MM.1S (cell line): ENCODE data around the gene F8.

Source experiments
- DNase-seq: peaks from one replicate; pipeline ENCODE4 v3.0.0-alpha.2; 2015
- H2AFZ ChIP-seq: fragments of 300-600 bp; sonication (generic); 2 replicates; pipeline ENCODE4 v1.6.0; 2016; ENCODE audit warnings: antibody characterized with exemption, low read length
- H3F3A ChIP-seq: fragments of 300-600 bp; sonication (generic); 2 replicates; pipeline ENCODE4 v1.6.1; 2016; ENCODE audit warnings: mild to moderate bottlenecking, antibody characterized with exemption, low read length, moderate library complexity, mixed read lengths; ENCODE audit not compliant: insufficient read depth
- H3K27ac ChIP-seq: fragments of 300-600 bp; sonication (generic); 2 replicates; pipeline ENCODE4 v1.5.1; 2016; ENCODE audit warnings: mild to moderate bottlenecking, low read length
- H3K27me3 ChIP-seq: fragments of 300-600 bp; sonication (generic); replicated peaks from 2 replicates; pipeline ENCODE4 v1.6.0; 2016; ENCODE audit warnings: low read length; ENCODE audit not compliant: insufficient read depth
- H3K36me3 ChIP-seq: fragments of 300-600 bp; sonication (generic); replicated peaks from 2 replicates; pipeline ENCODE4 v1.6.1; 2016; ENCODE audit warnings: mild to moderate bottlenecking, low read length, mixed read lengths; ENCODE audit not compliant: insufficient read depth
- H3K4me1 ChIP-seq: fragments of 300-600 bp; sonication (generic); 2 replicates; pipeline ENCODE4 v1.6.1; 2016; ENCODE audit warnings: low read length, mixed read lengths
- H3K4me2 ChIP-seq: fragments of 300-600 bp; sonication (generic); 2 replicates; pipeline ENCODE4 v1.6.0; 2016; ENCODE audit warnings: low read depth, low read length
- H3K4me3 ChIP-seq: fragments of 300-600 bp; sonication (generic); 2 replicates; pipeline ENCODE4 v1.5.1; 2016; ENCODE audit warnings: low read length, mixed read lengths
- H3K79me2 ChIP-seq: fragments of 300-600 bp; sonication (generic); 2 replicates; pipeline ENCODE4 v1.6.1; 2016; ENCODE audit warnings: mixed run types, low read length, mixed read lengths
- H3K9ac ChIP-seq: fragments of 300-600 bp; sonication (generic); 2 replicates; pipeline ENCODE4 v1.6.1; 2016; ENCODE audit warnings: low read length, mixed read lengths
- H3K9me2 ChIP-seq: fragments of 300-600 bp; sonication (generic); replicated peaks from 2 replicates; pipeline ENCODE4 v1.6.1; 2016; ENCODE audit warnings: mild to moderate bottlenecking, low read length, mixed read lengths; ENCODE audit not compliant: insufficient read depth
- H3K9me3 ChIP-seq: fragments of 300-600 bp; sonication (generic); replicated peaks from 2 replicates; pipeline ENCODE4 v1.6.1; 2016; ENCODE audit warnings: mild to moderate bottlenecking, low read length, mixed read lengths; ENCODE audit not compliant: insufficient read depth
- H4K20me1 ChIP-seq: fragments of 300-600 bp; sonication (generic); 2 replicates; pipeline ENCODE4 v1.6.1; 2016; ENCODE audit warnings: mild to moderate bottlenecking, low read length, moderate library complexity, mixed read lengths; ENCODE audit not compliant: insufficient read depth
- CTCF ChIP-seq: fragments of 300-600 bp; sonication (generic); IDR thresholded peaks from 2 replicates; pipeline ENCODE4 v1.5.1; 2016; ENCODE audit warnings: antibody characterized with exemption, low read length, mixed read lengths
- EZH2 ChIP-seq: fragments of 300-600 bp; sonication (generic); optimal IDR thresholded peaks from 2 replicates; pipeline ENCODE3; 2017; ENCODE audit warnings: low read depth, mild to moderate bottlenecking, antibody characterized with exemption, low read length, mixed read lengths
- EZH2phosphoT487 ChIP-seq: fragments of 300-600 bp; sonication (generic); IDR thresholded peaks from 2 replicates; pipeline ENCODE4 v1.6.1; 2018; ENCODE audit warnings: antibody characterized with exemption, low read length

Gene F8

GRCh38 chrX:154813801-154814200 is 208.7 kb downstream of the F8 start:
- no peaks in the 10 kb centered on the region for H3K9me2 ChIP-seq
- no peak for DNase-seq
- no peak overlapping the region for H3K4me3 ChIP-seq
- no peak overlapping the region for H2AFZ ChIP-seq
- no peaks in the 10 kb centered on the region for H4K20me1 ChIP-seq
- H3K36me3 ChIP-seq = no peaks in the 10 kb centered on the region
- H3K4me1 ChIP-seq = peaks cover 23% of the 10 kb centered on the region
- no peak for TF ChIP-seq CTCF
- no peaks in the 10 kb centered on the region for H3K27me3 ChIP-seq
- no peaks in the 10 kb centered on the region for H3K9me3 ChIP-seq
- H3K4me2 ChIP-seq = no peak overlapping the region
- H3K79me2 ChIP-seq = no peaks in the 10 kb centered on the region
- H3F3A ChIP-seq = peaks cover 5% of the 10 kb centered on the region; the same call in 1 of the 2 replicates
- no peak overlapping the region for H3K9ac ChIP-seq
- no peak overlapping the region for H3K27ac ChIP-seq

GRCh38 chrX:154812341-154813101 is 210.0 kb downstream of the F8 start:
- Histone ChIP-seq H3K4me1 (peaks cover 23% of the 10 kb centered on the region), H3K4me3 (no peak overlapping the region), H2AFZ (no peak overlapping the region), H3K79me2 (no peaks in the 10 kb centered on the region), H3F3A (peaks cover 5% of the 10 kb centered on the region; the same call in 1 of the 2 replicates), H4K20me1 (no peaks in the 10 kb centered on the region), H3K27me3 (no peaks in the 10 kb centered on the region), H3K9ac (no peak overlapping the region), H3K27ac (no peak overlapping the region), H3K9me2 (no peaks in the 10 kb centered on the region), H3K9me3 (no peaks in the 10 kb centered on the region), H3K36me3 (no peaks in the 10 kb centered on the region), H3K4me2 (no peak overlapping the region)
- TF ChIP-seq EZH2phosphoT487 = no peak
- DNase-seq = no peak

- H3K9me3 ChIP-seq = no peaks in the 10 kb centered on the region
- peak overlapping the region; percentile 32; the same call in 1 of the 2 replicates for H3K27ac ChIP-seq
- TF ChIP-seq EZH2 (no peak), EZH2phosphoT487 (no peak), CTCF (no peak)
- no peaks in the 10 kb centered on the region for H3K9me2 ChIP-seq
- peaks cover 25% of the 10 kb centered on the region for H3K4me1 ChIP-seq
- no peak overlapping the region for H3K9ac ChIP-seq
- no peaks in the 10 kb centered on the region for H3K36me3 ChIP-seq
- peak; percentile 63 for DNase-seq
- no peaks in the 10 kb centered on the region for H3K27me3 ChIP-seq
- 0 out of 2 replicates have a peak, but pooled peaks cover 1% of the 10 kb centered on the region for H3K79me2 ChIP-seq
- peaks cover 5% of the 10 kb centered on the region; the same call in 1 of the 2 replicates for H3F3A ChIP-seq
- no peak overlapping the region for H3K4me3 ChIP-seq
- H2AFZ ChIP-seq = peak overlapping the region; percentile 54; the same call in 1 of the 2 replicates
- peak overlapping the region; percentile 30 for H3K4me2 ChIP-seq
- H4K20me1 ChIP-seq = no peaks in the 10 kb centered on the region
Observed at GRCh38 chrX:154809939-154810665, 212.4 kb downstream of the F8 start.
